NOMO-1 treated with DMSO at 0.1 percent for 48 hours (cell line): ENCODE results near the gene SOAT2.

Experiments
- DNase-seq: peaks from one replicate; lab custom pipeline; 2025; ENCODE audit not compliant: unreplicated experiment; lab: John Stamatoyannopoulos, UW

SOAT2 gene

GRCh38 chr12:53102883-53103807 is at the start of gene SOAT2:
TSS of gene SOAT2 (plus strand) at chr12:53103486. CDS start at chr12:53103578, 92 bp downstream.
- DNase-seq: peak; percentile 14

- DNase-seq: peak; percentile 90
Observed at GRCh38 chr12:53054112-53054878, 49.0 kb upstream of the SOAT2 start.

- DNase-seq: no peak
Observed at GRCh38 chr12:53055471-53056266, 47.6 kb upstream of the SOAT2 start.

GRCh38 chr12:53056296-53056695 is 47.0 kb upstream of the SOAT2 start:
- DNase-seq: no peak

- DNase-seq: no peak
Observed at GRCh38 chr12:53056901-53057300, 46.4 kb upstream of the SOAT2 start.

GRCh38 chr12:53057816-53058500 is 45.3 kb upstream of the SOAT2 start:
- no peak for DNase-seq

GRCh38 chr12:53058674-53059433 is 44.4 kb upstream of the SOAT2 start:
- DNase-seq: no peak

GRCh38 chr12:53059434-53060063 is 43.7 kb upstream of the SOAT2 start:
- DNase-seq: no peak

- DNase-seq: no peak
Observed at GRCh38 chr12:53060064-53060720, 43.1 kb upstream of the SOAT2 start.

GRCh38 chr12:53060721-53061276 is 42.5 kb upstream of the SOAT2 start:
- no peak for DNase-seq

GRCh38 chr12:53061404-53062010 is 41.8 kb upstream of the SOAT2 start:
- DNase-seq: no peak

GRCh38 chr12:53062011-53062961 is 41.0 kb upstream of the SOAT2 start:
- no peak for DNase-seq

GRCh38 chr12:53062977-53063707 is 40.1 kb upstream of the SOAT2 start:
- no peak for DNase-seq

- no peak for DNase-seq
Observed at GRCh38 chr12:53063708-53064612, 39.3 kb upstream of the SOAT2 start.
